ENCODE data around the gene FXYD1. TPM values are rescaled to one million over a fixed set of nuclear protein-coding genes. Genes with fewer than 3 reads are reported as not detected.

The FXYD1 gene
- total and polyA plus RNA-seq, 4 donors = 18.7 to 146 (median 71.5) TPM

DNA sequence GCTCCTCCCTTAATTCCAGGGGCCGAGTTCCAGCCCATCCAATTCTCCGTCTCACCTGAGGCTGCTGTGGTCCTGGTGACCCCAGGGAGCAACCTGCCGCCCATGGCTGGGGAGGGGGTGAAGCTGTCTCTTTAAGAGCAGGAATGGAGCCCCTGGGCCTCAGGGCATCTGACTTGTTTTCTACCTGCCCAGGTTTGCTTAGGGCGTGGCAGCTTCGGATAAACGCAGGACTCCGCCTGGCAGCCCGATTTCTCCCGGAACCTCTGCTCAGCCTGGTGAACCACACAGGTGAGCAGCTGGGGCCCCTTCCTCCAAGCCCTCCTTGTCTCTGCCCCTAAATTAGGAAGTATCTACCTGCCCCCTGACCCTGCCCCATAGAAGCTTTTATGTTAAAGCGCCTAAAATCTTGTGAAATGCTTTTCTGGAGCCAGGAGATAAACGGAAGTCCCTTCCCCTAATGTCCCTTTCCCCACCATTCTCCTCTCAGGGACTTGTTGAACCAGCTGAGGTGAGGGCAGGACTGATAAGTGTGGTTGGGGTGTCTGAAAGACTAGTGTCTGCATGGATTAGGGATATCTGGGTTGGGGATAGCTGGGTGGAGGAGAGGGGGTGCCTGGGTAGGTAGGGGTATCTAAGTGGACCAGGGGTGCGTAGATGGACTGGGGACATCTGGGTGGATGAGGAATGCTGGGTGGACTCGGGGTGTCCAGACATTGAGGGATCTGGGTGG is 22.4 kb upstream of the FXYD1 start:
- H3K4me3 ChIP-seq (ENCODE audit: low read depth in 1 of 3, low read length in 3 of 3) = no peak overlapping the region
- no peak overlapping the region for H3K9ac ChIP-seq (ENCODE audit: low read depth in 1 of 2, low read length in 2 of 2)
- no peak for DNase-seq (ENCODE audit: low spot score)
- H3K27me3 ChIP-seq (ENCODE audit: control insufficient read depth in 4 of 4, insufficient read depth in 4 of 4, low read length in 3 of 4) = no peaks in the 10 kb centered on the region
- TF ChIP-seq RAD21 (IDR thresholded peaks at IDR 0.05) (no peak), NR2F2 (IDR thresholded peaks at IDR 0.05) (no peak), HNF4A (conservative IDR thresholded peaks at IDR 0.05) (no peak), YY1 (IDR thresholded peaks at IDR 0.05) (no peak), HNF4G (IDR thresholded peaks at IDR 0.05) (no peak), GABPA (IDR thresholded peaks at IDR 0.05 in 1 of 2, conservative IDR thresholded peaks at IDR 0.05 in 1 of 2) (no peak), SP1 (IDR thresholded peaks at IDR 0.05) (no peak), RXRA (IDR thresholded peaks at IDR 0.05) (no peak), FOXA2 (IDR thresholded peaks at IDR 0.05) (no peak), MAX (IDR thresholded peaks at IDR 0.05) (no peak), JUND (IDR thresholded peaks at IDR 0.05) (no peak), FOXA1 (IDR thresholded peaks at IDR 0.05) (no peak), EGR1 (IDR thresholded peaks at IDR 0.05; ENCODE audit: low read depth in 2 of 2) (no peak)
- TF ChIP-seq, protein P1, sequence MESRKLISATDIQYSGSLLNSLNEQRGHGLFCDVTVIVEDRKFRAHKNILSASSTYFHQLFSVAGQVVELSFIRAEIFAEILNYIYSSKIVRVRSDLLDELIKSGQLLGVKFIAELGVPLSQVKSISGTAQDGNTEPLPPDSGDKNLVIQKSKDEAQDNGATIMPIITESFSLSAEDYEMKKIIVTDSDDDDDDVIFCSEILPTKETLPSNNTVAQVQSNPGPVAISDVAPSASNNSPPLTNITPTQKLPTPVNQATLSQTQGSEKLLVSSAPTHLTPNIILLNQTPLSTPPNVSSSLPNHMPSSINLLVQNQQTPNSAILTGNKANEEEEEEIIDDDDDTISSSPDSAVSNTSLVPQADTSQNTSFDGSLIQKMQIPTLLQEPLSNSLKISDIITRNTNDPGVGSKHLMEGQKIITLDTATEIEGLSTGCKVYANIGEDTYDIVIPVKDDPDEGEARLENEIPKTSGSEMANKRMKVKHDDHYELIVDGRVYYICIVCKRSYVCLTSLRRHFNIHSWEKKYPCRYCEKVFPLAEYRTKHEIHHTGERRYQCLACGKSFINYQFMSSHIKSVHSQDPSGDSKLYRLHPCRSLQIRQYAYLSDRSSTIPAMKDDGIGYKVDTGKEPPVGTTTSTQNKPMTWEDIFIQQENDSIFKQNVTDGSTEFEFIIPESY (IDR thresholded peaks at IDR 0.05) = no peak
- TF ChIP-seq, protein P2, sequence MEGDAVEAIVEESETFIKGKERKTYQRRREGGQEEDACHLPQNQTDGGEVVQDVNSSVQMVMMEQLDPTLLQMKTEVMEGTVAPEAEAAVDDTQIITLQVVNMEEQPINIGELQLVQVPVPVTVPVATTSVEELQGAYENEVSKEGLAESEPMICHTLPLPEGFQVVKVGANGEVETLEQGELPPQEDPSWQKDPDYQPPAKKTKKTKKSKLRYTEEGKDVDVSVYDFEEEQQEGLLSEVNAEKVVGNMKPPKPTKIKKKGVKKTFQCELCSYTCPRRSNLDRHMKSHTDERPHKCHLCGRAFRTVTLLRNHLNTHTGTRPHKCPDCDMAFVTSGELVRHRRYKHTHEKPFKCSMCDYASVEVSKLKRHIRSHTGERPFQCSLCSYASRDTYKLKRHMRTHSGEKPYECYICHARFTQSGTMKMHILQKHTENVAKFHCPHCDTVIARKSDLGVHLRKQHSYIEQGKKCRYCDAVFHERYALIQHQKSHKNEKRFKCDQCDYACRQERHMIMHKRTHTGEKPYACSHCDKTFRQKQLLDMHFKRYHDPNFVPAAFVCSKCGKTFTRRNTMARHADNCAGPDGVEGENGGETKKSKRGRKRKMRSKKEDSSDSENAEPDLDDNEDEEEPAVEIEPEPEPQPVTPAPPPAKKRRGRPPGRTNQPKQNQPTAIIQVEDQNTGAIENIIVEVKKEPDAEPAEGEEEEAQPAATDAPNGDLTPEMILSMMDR (IDR thresholded peaks at IDR 0.05; ENCODE audit: low read depth, low read length, missing input control) = no peak
- TF ChIP-seq, protein P3, sequence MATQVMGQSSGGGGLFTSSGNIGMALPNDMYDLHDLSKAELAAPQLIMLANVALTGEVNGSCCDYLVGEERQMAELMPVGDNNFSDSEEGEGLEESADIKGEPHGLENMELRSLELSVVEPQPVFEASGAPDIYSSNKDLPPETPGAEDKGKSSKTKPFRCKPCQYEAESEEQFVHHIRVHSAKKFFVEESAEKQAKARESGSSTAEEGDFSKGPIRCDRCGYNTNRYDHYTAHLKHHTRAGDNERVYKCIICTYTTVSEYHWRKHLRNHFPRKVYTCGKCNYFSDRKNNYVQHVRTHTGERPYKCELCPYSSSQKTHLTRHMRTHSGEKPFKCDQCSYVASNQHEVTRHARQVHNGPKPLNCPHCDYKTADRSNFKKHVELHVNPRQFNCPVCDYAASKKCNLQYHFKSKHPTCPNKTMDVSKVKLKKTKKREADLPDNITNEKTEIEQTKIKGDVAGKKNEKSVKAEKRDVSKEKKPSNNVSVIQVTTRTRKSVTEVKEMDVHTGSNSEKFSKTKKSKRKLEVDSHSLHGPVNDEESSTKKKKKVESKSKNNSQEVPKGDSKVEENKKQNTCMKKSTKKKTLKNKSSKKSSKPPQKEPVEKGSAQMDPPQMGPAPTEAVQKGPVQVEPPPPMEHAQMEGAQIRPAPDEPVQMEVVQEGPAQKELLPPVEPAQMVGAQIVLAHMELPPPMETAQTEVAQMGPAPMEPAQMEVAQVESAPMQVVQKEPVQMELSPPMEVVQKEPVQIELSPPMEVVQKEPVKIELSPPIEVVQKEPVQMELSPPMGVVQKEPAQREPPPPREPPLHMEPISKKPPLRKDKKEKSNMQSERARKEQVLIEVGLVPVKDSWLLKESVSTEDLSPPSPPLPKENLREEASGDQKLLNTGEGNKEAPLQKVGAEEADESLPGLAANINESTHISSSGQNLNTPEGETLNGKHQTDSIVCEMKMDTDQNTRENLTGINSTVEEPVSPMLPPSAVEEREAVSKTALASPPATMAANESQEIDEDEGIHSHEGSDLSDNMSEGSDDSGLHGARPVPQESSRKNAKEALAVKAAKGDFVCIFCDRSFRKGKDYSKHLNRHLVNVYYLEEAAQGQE (IDR thresholded peaks at IDR 0.05) = no peak
- TF ChIP-seq, protein P4, sequence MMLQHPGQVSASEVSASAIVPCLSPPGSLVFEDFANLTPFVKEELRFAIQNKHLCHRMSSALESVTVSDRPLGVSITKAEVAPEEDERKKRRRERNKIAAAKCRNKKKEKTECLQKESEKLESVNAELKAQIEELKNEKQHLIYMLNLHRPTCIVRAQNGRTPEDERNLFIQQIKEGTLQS (IDR thresholded peaks at IDR 0.05) = no peak
- H3K9me3 ChIP-seq (ENCODE audit: control insufficient read depth in 4 of 4, low read length in 3 of 4) = no peaks in the 10 kb centered on the region
- no peaks in the 10 kb centered on the region for H3K36me3 ChIP-seq (ENCODE audit: control insufficient read depth in 4 of 4, insufficient read depth in 3 of 4, low read depth in 1 of 4, low read length in 3 of 4)
- H3K4me1 ChIP-seq (ENCODE audit: control insufficient read depth in 4 of 4, insufficient read depth in 4 of 4, low read length in 3 of 4) = peaks cover 2 to 13% (median 8%) of the 10 kb centered on the region in 4 donors
- 79% methylated on average over 13 of the region's 13 CpGs for WGBS
- no peak overlapping the region for H3K27ac ChIP-seq (ENCODE audit: low read depth in 1 of 2, low read length in 2 of 2)
